Activated CD4-positive, alpha-beta T cell treated with anti-CD3 and anti-CD28 coated beads, Interleukin-2, amount 10 ng/mL, durations not matched to agents 7 days and 5 days (primary cell): ENCODE measurements around the gene APBB1. TPM values are rescaled to one million over a fixed set of nuclear protein-coding genes. Genes with fewer than 3 reads are reported as not detected.
A peak's percentile ranks its signal among the peaks of the same experiment; 100 is the strongest.

ENCODE experiments used
- CTCF ChIA-PET: fragments of 350-600 bp; sonication (Branson Sonifier 250); formaldehyde crosslinking; loops from one replicate; lab custom pipeline; 2021; ENCODE audit warnings: antibody characterized with exemption; lab: Charles Lee
- POLR2A ChIA-PET: fragments of 350-600 bp; sonication (Branson Sonifier 250); formaldehyde crosslinking; loops from one replicate; lab custom pipeline; 2021; ENCODE audit warnings: antibody characterized with exemption; lab: Charles Lee
- DNase-seq: peaks from one replicate; pipeline ENCODE4 v3.0.0-alpha.2; 2020
- H3K27ac Mint-ChIP-seq: one replicate; pipeline ENCODE4 v1.8.0; 2021; ENCODE audit warnings: mild to moderate bottlenecking, moderate library complexity, mixed read lengths
- H3K27me3 Mint-ChIP-seq: one replicate; pipeline ENCODE4 v1.8.0; 2021; ENCODE audit warnings: mixed read lengths
- H3K36me3 Mint-ChIP-seq: one replicate; pipeline ENCODE4 v1.8.0; 2021; ENCODE audit warnings: low read depth, mixed read lengths
- H3K4me1 Mint-ChIP-seq: one replicate; pipeline ENCODE4 v1.8.0; 2021; ENCODE audit warnings: mixed read lengths
- H3K4me3 Mint-ChIP-seq: one replicate; pipeline ENCODE4 v1.8.0; 2021; ENCODE audit warnings: mild to moderate bottlenecking, moderate library complexity, mixed read lengths
- H3K9me3 Mint-ChIP-seq: one replicate; pipeline ENCODE4 v1.8.0; 2021; ENCODE audit warnings: mixed read lengths
- total RNA-seq, 2 experiments: library from RNA; stranded (reverse); gene quantifications; one replicate each; pipeline ENCODE4 v1.2.3, GENCODE V29; 2021

Gene APBB1
- total RNA-seq, 2 experiments from 2014 or later: 58.2 to 61.3 TPM

DNA sequence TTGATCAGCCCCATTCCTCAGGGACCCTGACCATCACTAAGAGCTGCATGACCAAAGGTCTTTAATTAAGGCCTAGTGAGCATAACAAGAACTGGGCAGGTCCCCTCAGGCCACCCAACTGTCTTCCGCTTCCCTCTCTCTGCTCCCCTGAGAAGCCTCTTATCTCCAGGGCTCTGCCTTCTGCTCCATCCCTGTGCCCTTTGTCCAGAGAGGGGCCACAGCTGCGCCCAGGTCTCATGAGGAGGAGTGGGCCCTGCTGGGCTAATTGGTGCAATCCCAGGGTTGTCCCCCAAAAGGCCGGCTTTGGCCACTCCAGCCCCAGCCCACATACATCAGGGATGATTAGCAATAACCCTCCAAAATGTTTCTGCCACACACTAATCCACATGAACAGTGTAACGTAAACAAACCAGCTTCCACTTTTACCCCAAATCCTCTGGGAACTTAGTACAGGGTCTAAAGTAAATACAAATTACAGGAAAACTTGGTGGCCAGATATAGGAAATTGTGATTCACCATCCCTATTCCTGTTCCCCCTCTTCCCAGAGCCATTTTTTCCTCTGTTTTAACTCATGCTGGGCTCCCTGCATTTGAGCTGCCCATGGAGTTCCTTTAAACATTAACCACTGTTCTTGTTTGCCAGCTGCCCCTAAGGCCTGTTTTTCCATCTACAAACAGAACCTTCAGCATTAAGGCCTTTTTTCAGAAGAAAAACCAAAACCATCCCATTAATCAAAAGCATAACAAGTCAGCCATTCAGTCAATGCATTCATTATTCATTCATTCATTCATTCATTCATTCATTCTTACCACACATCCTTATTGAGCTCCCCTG, 64.0 kb downstream of the APBB1 start:
- CTCF ChIA-PET: interaction anchor here (0.9 to 6.2 kb wide), 12 partner anchors 8 to 219 kb away, joined by 3 to 39 read pairs (median 9); partner anchors contain the start of genes CCKBR and FHIP1B
- POLR2A ChIA-PET: no interaction called here
- Mint-ChIP-seq H3K36me3 (no peaks in the 10 kb centered on the region), H3K4me3 (no peak overlapping the region), H3K4me1 (peaks cover 3% of the 10 kb centered on the region), H3K9me3 (no peaks in the 10 kb centered on the region), H3K27me3 (peaks cover 2% of the 10 kb centered on the region), H3K27ac (no peak overlapping the region)
- no peak for DNase-seq

DNA sequence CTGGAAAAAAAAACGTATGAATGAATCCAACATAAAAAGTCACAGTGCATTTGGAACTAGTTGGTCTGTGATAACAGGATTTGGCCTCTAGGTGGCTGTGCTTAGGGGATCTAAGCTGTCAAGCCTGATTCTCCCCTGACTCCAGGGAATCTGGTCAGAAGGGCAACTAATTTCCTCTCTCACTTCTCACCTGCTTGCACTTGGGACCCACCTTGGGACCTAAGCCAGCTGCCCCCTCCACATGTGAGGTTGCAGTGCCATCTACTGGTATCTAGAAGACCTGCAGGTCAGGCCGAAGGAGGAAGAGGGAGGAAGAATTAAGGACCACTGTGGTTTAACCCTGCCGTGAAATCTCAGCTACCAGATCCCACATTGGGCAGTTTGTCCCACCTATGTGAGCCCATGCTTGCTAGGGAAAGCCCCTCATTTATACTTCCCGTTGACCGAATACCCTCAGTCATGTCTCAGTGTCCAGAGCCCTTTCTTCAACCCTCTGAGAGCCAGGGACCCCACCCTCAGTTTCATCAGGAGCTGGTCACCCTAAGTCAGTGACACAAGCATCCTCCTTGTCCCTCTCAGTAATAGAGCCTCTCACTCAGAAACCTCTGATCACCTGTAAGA, 65.4 kb downstream of the APBB1 start:
- no peak overlapping the region for H3K4me3 Mint-ChIP-seq
- POLR2A ChIA-PET: interaction anchor here (0.6 kb wide), 1 partner anchor 49 kb away, joined by 3 read pairs; no protein-coding TSS in a partner anchor

DNA sequence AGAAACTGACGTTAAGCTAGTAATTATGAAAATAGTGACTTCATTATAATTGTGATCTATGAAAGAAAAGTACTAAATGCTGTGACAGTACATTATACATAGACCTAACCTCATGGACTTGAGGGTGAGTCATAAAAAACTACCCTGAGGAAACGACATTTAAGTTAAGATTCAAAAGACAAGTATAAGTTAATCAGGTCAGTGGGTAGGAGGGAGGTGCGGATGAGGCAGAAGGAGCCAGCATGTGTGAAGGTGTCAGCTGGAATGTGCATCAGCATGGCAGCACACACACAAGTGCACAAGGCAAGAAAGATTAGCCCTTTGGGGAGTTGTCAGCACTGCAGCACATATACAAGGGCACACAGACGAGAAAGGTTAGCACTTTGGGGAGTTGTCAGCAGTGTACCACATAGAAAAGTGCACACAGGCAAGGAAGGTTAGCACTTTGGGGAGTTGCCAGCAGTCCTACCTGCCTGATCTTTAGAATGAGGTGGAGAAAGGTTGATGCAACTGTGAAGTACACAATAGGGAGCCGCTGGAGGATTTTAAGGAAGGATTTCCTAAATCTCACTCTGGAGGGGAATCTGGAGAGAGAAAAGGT, 67.0 kb downstream of the APBB1 start:
- no peak for DNase-seq
- no peaks in the 10 kb centered on the region for H3K9me3 Mint-ChIP-seq
- CTCF ChIA-PET: interaction anchor here (1.1 to 6.2 kb wide), 8 partner anchors 10 to 117 kb away, joined by 3 to 39 read pairs (median 4); partner anchors contain the start of genes CAVIN3 and FHIP1B
- peaks cover 3% of the 10 kb centered on the region for H3K4me1 Mint-ChIP-seq
- H3K27me3 Mint-ChIP-seq: peaks cover 2% of the 10 kb centered on the region
- H3K4me3 Mint-ChIP-seq: no peak overlapping the region
- peak overlapping the region; percentile 1 for H3K27ac Mint-ChIP-seq
- H3K36me3 Mint-ChIP-seq: no peaks in the 10 kb centered on the region
- POLR2A ChIA-PET: no interaction called here

More for the DNA sequence above, 65.4 kb downstream of the APBB1 start:
- Mint-ChIP-seq H3K4me1 (peaks cover 3% of the 10 kb centered on the region), H3K36me3 (no peaks in the 10 kb centered on the region), H3K27me3 (peaks cover 2% of the 10 kb centered on the region), H3K9me3 (no peaks in the 10 kb centered on the region), H3K27ac (peak overlapping the region; percentile 2)
- CTCF ChIA-PET: interaction anchor here (0.6 to 6.2 kb wide), 27 partner anchors 9 to 410 kb away, joined by 3 to 39 read pairs (median 5); partner anchors contain the start of genes CAVIN3, CCKBR and FHIP1B
- peak; percentile 68 for DNase-seq

DNA sequence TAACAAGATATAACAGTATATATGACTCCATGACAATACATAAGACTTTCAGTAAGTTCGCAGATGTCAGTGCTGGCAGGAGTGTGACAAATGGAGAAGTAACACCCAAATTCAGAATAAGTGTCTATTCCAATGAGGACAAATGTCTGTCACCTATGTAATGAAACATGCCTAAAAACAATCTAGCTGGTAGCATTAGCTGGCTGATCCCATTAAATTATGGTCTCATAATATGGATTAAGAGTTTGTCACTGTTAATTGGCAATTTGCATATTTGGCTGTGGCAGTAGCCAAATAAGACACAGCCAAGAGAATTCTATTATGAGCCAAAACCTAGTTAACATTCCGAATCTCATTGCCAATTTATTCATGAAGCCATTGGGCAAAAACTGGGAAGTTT, 68.4 kb downstream of the APBB1 start:
- Mint-ChIP-seq H3K9me3 (no peaks in the 10 kb centered on the region), H3K27ac (no peak overlapping the region), H3K4me1 (peaks cover 3% of the 10 kb centered on the region), H3K27me3 (peaks cover 2% of the 10 kb centered on the region), H3K36me3 (no peaks in the 10 kb centered on the region), H3K4me3 (no peak overlapping the region)
- POLR2A ChIA-PET: no interaction called here
- CTCF ChIA-PET: interaction anchor here (1.1 to 6.2 kb wide), 5 partner anchors 8 to 337 kb away, joined by 3 to 39 read pairs (median 5); no protein-coding TSS in a partner anchor
- no peak for DNase-seq

DNA sequence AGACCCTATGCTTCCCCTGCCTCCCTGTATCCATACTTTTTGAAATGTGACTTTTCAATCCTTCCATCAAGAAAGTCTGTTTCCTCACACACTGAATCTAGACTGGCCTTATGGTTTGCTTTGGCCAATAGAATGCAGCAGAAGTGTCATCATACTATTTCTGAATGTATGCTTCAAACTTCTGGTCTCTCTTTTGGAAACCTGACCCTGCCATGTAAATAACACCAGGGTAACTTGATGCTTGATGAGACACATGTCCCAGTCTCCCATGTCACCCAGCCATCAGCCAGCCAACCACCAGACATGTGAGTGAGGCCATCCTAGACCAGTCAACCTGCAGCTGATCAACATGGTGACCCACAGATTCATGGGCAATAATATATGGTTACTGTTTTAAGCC, 68.9 kb downstream of the APBB1 start:
- POLR2A ChIA-PET: no interaction called here
- Mint-ChIP-seq H3K36me3 (no peaks in the 10 kb centered on the region), H3K9me3 (no peaks in the 10 kb centered on the region), H3K4me3 (no peak overlapping the region), H3K27me3 (peaks cover 2% of the 10 kb centered on the region), H3K27ac (no peak overlapping the region), H3K4me1 (peaks cover 3% of the 10 kb centered on the region)
- CTCF ChIA-PET: interaction anchor here (0.6 to 6.2 kb wide), 5 partner anchors 13 to 337 kb away, joined by 3 to 39 read pairs (median 5); no protein-coding TSS in a partner anchor
- no peak for DNase-seq

DNA sequence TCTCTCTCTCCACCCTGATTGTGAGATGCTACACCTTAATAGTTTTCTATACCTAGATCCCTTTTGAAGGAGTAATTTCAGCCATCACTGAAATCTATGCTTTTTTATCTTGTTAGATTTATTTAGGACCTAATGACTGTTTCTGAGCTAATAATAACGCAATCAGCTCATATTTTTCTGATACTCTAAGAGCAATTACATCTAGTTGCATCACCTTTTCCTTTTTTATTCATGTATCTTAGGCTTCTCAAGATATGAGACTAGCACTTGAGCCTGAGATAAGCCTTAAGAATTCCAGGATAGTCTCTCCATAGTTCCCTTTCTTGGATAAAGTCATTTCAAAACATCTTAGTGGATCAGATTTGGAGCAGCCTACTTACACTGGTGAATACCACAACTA, 73.5 kb downstream of the APBB1 start:
- H3K4me3 Mint-ChIP-seq: no peak overlapping the region
- no peak for DNase-seq
- no peaks in the 10 kb centered on the region for H3K27me3 Mint-ChIP-seq
- no peaks in the 10 kb centered on the region for H3K36me3 Mint-ChIP-seq
- no peaks in the 10 kb centered on the region for H3K4me1 Mint-ChIP-seq
- ChIA-PET CTCF (interaction anchor here (1.0 to 2.4 kb wide), 2 partner anchors 8 to 18 kb away, joined by 3 to 7 read pairs; no protein-coding TSS in a partner anchor), POLR2A (no interaction called here)
- H3K27ac Mint-ChIP-seq: no peak overlapping the region
- H3K9me3 Mint-ChIP-seq: no peaks in the 10 kb centered on the region

Other genes starting within 250 kb of the APBB1 start
- not detected for gene OR52B2, start 248.8 kb downstream of the APBB1 start, total RNA-seq
- not detected for gene OR52W1, start 219.9 kb downstream of the APBB1 start, total RNA-seq
- gene C11orf42, start 213.5 kb downstream of the APBB1 start, total RNA-seq: not detected
- 10 to 100 TPM; 22.2 to 24.5 TPM for gene FHIP1B, start 184.5 kb downstream of the APBB1 start, total RNA-seq
- gene CNGA4, start 180.0 kb downstream of the APBB1 start, total RNA-seq: under 1 TPM in 1 of 2 experiments, not detected in 1; 0.17 TPM
- gene CCKBR, start 159.3 kb downstream of the APBB1 start, total RNA-seq: not detected
- gene CAVIN3, start 98.6 kb downstream of the APBB1 start, total RNA-seq: 1 to 10 TPM; 1.9 to 2.7 TPM
- 10 to 100 TPM; 46.1 to 53.6 TPM for gene SMPD1, start 28.6 kb downstream of the APBB1 start, total RNA-seq
- under 1 TPM in 1 of 2 experiments, not detected in 1; 0.35 TPM for gene HPX, start 21.9 kb upstream of the APBB1 start, total RNA-seq
- 1 to 10 TPM; 6.8 to 8.4 TPM for gene TRIM3, start 54.8 kb upstream of the APBB1 start, total RNA-seq
- 10 to 100 TPM; 39.0 to 40.6 TPM for gene ARFIP2, start 62.2 kb upstream of the APBB1 start, total RNA-seq
- gene TIMM10B, start 62.4 kb upstream of the APBB1 start, total RNA-seq: 10 to 100 TPM; 25.6 to 27.0 TPM
- gene DNHD1, start 78.2 kb upstream of the APBB1 start, total RNA-seq: 10 to 100 TPM; 15.8 to 18.0 TPM
- gene RRP8, start 184.5 kb upstream of the APBB1 start, total RNA-seq: 10 to 100 TPM; 23.0 to 27.1 TPM
- gene ILK, start 184.7 kb upstream of the APBB1 start, total RNA-seq: 100 to 1,000 TPM; 155 to 163 TPM
- 100 to 1,000 TPM; 138 to 156 TPM for gene TAF10, start 193.1 kb upstream of the APBB1 start, total RNA-seq
- 100 to 1,000 TPM in 1 of 2 experiments, 10 to 100 TPM in 1; 90.1 to 105 TPM for gene TPP1, start 200.3 kb upstream of the APBB1 start, total RNA-seq
- under 1 TPM; 0.35 to 0.40 TPM for gene DCHS1, start 236.7 kb upstream of the APBB1 start, total RNA-seq